SH-SY5Y (cell line): ENCODE measurements around the gene GALNT12.

Source experiments
- GATA2 ChIP-seq: IDR thresholded peaks from 2 replicates; pipeline ENCODE4 v1.6.1; 2011; ENCODE audit warnings: mild to moderate bottlenecking, low read depth, low read length
- GATA3 ChIP-seq: IDR thresholded peaks from 2 replicates; pipeline ENCODE4 v1.6.1; 2011; ENCODE audit warnings: low read depth, mild to moderate bottlenecking, low read length, moderate library complexity

GALNT12 gene

GRCh38 chr9:98805506-98806272 is 1.8 kb upstream of the GALNT12 start:
- TF ChIP-seq GATA3 (no peak), GATA2 (peak; percentile 12; the same call in 1 of the 2 replicates)

- TF ChIP-seq GATA3: no peak
- no peak for TF ChIP-seq GATA2
Measured at GRCh38 chr9:98806394-98807035, 955 bp upstream of the GALNT12 start.

DNA sequence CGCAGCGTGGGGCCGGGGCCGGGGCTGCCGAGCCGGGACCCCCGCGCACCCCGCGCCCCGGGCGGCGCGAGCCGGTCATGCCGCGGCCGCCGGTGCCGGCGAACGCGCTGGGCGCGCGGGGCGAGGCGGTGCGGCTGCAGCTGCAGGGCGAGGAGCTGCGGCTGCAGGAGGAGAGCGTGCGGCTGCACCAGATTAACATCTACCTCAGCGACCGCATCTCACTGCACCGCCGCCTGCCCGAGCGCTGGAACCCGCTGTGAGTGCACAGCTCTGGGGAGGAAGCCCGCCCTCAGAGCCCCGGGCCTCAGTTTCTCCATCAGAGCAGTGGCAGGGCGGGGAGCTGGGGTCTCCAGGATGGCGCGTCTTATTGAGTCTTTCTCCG is 335 bp downstream of the GALNT12 start:
- no peak for TF ChIP-seq GATA3
- TF ChIP-seq GATA2: peak; percentile 54

DNA sequence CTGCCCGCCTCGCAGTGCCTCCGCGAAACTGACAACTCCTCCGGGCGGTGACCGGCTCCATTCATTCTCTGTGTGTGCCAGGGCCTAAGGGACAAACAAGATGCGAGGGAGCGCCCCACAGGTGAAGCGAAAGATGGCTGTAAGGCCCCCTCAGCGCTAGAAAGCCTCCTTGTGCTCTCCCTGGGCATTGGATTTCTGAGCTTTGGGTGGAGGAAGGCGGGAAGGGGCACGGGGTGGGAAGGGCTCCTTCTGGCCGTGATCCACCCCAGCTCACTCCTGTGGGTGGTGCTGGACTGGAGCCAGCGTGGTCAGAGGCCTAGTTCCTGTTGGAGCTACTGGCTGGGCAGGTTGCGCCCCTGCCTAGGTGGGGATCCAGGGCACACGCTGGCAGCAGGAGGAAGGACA is 943 bp downstream of the GALNT12 start:
- TF ChIP-seq GATA2: no peak

DNA sequence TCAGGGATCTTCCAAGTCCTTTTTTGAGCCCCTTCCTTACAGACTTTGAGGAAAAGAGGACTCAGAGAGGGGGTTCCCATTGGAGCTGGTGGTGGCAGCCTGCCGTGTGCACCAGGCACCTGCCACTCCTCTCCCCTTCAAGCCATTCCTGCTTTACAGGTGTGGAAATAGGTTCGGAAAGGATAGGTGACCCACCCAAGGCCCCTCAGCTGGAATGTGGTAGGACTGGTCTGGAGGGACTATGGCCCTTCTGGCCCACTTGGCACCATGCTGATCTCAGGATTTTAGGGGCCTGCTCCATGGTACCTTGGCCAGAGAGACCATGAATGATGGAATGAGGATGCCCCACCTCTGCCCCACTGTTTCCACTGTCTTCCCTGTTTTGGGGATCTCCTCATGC is 1.4 kb downstream of the GALNT12 start:
- no peak for TF ChIP-seq GATA2
- TF ChIP-seq GATA3: no peak

DNA sequence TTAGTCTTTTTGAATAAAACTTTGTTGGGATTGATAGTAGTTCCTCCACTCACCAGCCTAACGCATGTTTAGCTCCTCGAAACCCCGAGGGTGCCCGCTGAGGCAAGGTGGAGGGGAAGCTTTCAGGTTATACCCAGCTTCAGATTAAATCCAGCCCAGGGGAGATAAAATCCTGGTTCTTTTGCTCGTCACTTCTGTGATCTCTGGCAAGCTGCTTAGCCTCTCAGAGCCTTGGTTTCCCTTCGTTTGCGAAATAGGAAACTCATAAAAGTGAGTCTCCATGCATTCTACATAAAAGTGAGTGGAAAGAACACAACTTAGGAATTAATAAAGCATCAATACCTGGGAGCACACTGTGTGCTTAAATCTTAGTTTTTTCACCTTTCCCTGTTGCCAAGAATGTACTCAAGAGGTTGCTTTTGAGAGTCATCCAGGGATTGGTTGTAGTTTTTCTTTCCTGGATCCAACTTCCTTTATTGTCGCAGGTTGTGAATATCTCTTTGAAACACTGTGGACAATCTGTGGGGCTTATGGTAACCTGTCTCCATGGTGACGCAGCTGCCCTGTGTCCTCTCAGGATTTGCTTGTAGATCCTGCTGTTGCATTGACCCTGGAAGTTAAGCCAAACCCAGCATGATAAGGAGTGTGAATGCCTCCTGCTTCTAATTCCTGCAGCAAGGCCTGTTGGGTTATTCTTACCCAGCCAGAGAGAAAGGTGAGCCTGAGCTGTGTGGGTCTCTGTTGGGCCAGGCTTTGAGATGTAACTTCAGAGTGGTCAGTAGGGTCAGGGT is 2.0 kb downstream of the GALNT12 start:
- TF ChIP-seq GATA3: no peak
- TF ChIP-seq GATA2: no peak

- no peak for TF ChIP-seq GATA2
- no peak for TF ChIP-seq GATA3
Measured at GRCh38 chr9:98810102-98810842, 2.8 kb downstream of the GALNT12 start.

DNA sequence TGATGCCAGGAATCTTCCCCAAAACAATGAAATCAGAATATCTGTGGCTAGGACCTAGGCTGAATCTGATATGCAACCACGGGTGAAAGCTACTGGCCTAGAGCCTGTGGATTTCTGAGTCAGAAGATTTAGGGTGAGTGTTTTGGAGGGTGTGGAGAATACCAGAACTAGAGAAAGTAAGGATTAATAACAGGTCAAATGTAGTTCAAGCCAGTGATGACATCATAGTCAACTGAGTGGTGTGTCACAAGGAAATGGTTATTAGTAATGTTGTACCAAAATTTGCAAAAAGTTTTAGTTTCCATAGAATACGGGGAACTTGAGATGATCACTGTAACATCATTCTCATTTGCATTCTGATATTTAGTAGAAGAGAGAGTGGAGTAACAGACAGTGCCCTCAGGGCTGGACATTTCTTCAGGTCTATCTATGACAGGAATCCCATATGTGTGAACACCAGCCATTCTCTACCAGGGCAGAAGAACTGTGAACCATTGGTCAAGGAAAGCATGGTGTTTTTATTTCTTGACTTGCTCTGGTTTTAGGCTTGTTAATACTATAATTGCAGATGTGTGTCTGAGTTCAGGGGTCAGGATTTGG is 3.7 kb downstream of the GALNT12 start:
- TF ChIP-seq GATA3: no peak
- no peak for TF ChIP-seq GATA2

- TF ChIP-seq GATA3: no peak
- no peak for TF ChIP-seq GATA2
Measured at GRCh38 chr9:98815391-98815951, 8.0 kb downstream of the GALNT12 start.

DNA sequence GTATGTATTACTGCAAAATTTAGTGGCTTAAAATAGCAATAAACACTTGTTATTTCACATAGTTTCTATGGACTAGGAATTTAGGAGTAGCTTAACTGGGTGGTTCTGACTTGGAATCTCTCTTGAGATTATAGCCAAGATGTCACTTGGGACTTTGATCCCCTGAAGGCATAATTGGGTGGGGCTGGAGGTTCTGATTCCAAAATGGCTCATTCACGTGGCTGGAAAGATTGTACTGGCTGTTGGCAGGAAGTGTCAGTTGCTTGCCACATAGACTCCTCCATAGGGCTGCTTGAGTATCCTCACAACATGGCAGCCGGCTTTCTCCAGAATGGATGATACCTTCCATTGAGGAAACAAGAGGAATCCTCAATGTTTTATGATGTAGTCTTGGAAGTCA is 11.3 kb downstream of the GALNT12 start:
- no peak for TF ChIP-seq GATA3

GRCh38 chr9:98819231-98819630 is 11.8 kb downstream of the GALNT12 start:
- TF ChIP-seq GATA2 (peak; percentile 17; the same call in 1 of the 2 replicates), GATA3 (no peak)

- TF ChIP-seq GATA2: no peak
- TF ChIP-seq GATA3: no peak
Measured at GRCh38 chr9:98821831-98822230, 14.4 kb downstream of the GALNT12 start.

GRCh38 chr9:98822661-98823060 is 15.2 kb downstream of the GALNT12 start:
- TF ChIP-seq GATA2 (no peak), GATA3 (no peak)
